HUES64 (cell line): ENCODE measurements around the gene HADH. TPM values are rescaled to one million over a fixed set of nuclear protein-coding genes. Genes with fewer than 3 reads are reported as not detected.
"Not testable (repeated sequence)": the region's sequence is repeated elsewhere in the genome, so short reads cannot be mapped to it uniquely, and the experiment has no call there.

Experiments used
- H3K27ac ChIP-seq: 2 replicates; pipeline ENCODE4 v1.7.0; 2013; ENCODE audit warnings: low read depth, low read length, inconsistent platforms
- H3K27me3 ChIP-seq: 2 replicates; pipeline ENCODE4 v1.6.1; 2013; ENCODE audit warnings: mild to moderate bottlenecking, low read length; ENCODE audit not compliant: insufficient read depth
- H3K36me3 ChIP-seq: 2 replicates; pipeline ENCODE4 v1.6.1; 2013; ENCODE audit warnings: mild to moderate bottlenecking, low read length; ENCODE audit not compliant: insufficient read depth
- H3K4me1 ChIP-seq: 2 replicates; pipeline ENCODE4 v1.6.1; 2013; ENCODE audit warnings: mild to moderate bottlenecking, low read length, moderate library complexity; ENCODE audit not compliant: insufficient read depth
- H3K4me3 ChIP-seq: 2 replicates; pipeline ENCODE4 v1.5.1; 2013; ENCODE audit warnings: mild to moderate bottlenecking, low read length, moderate library complexity
- H3K9ac ChIP-seq: 2 replicates; pipeline ENCODE4 v1.6.1; 2013; ENCODE audit warnings: mild to moderate bottlenecking, low read depth, low read length
- H3K9me3 ChIP-seq: 2 replicates; pipeline ENCODE4 v1.6.1; 2013; ENCODE audit warnings: low read depth, low read length; ENCODE audit not compliant: insufficient read depth
- WGBS: fragments of 150-250, 120-280 bp; methylation state at CpG from one replicate; pipeline ENCODE4 v1.1.7; 2013; ENCODE audit warnings: missing lambda C conversion rate; 5-methylcytosine and 5-hydroxymethylcytosine counted together
- polyA plus RNA-seq, 2 experiments: library from polyadenylated mRNA; stranded (reverse); fragments of 50-300 nt; gene quantifications; one replicate each; pipeline ENCODE4 v1.2.3, GENCODE V29; 2013

The HADH gene
- polyA plus RNA-seq (2013, experiment 1 of 2): 44.3 TPM
- 54.6 TPM for polyA plus RNA-seq (2013, experiment 2 of 2)

DNA sequence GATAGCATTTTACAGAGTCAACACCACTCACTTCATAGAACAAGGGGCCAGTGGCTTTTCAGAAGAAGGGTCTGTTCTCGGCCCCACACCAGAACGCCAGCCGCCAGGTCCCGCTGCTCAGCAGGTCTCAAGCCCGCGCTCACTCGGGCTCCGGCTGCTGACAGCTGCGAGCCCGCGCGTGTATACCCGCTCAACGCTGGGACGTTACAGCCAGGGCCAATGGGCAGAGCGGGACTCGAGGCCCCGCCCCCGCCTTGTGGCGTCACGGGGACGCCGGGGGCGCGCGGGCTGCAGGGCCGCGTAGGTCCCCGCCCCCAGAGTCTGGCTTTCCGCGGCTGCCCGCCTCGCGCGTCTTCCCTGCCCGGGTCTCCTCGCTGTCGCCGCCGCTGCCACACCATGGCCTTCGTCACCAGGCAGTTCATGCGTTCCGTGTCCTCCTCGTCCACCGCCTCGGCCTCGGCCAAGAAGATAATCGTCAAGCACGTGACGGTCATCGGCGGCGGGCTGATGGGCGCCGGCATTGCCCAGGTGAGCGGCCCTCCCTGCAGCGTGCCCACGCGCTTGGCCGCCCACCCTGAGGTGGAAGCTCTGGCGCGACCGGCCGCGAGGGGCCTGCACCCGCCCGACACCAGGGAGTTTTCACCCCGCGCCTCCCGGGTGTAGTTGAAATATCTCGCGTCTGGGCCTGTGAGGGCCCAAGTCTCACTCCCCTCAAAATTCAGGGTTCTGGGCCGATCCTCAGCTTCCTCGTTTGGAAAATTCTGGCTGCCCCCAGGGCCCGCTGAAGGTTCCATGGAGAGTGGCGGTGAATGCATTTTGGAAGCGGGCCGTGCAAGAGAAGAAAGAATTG, at the start of gene HADH:
HADH (plus strand) TSS at position 353 of the 850 bp plus-strand sequence; CDS start at position 397, 44 bp downstream.
- peak within 1 kb of the TSS; percentile 45 for H3K27ac ChIP-seq
- peaks cover 20% of the 10 kb centered on the region for H3K4me1 ChIP-seq
- under 1% methylated on average over 78 of the region's 78 CpGs for WGBS

DNA sequence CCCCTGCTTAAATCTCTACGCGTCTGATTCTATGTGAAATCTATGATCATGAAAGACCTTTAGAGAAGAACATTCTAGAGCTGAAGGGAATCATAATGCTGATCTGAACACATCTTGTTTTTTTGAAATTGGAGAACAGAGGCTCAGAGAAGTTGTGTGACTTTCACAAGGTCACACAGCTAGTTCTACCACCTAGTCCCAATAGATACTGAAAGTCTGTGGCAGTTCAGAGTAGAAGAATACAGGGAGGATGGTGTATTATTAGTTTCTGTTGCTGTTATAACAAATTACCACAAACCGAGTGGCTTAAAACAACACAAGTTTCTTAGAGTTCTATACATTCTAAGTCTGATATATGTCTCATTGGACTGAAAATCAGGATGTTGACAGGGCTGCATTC, 43.9 kb upstream of the HADH start:
- H3K27ac ChIP-seq: no peak overlapping the region
- no peaks in the 10 kb centered on the region for H3K4me1 ChIP-seq
- 94% methylated on average over 2 of the region's 3 CpGs for WGBS
- peaks cover 15% of the 10 kb centered on the region for H3K36me3 ChIP-seq
- H3K4me3 ChIP-seq: no peak overlapping the region
- no peaks in the 10 kb centered on the region for H3K9me3 ChIP-seq
- H3K9ac ChIP-seq: no peak overlapping the region
- H3K27me3 ChIP-seq: no peaks in the 10 kb centered on the region

More for the DNA sequence above, at the start of gene HADH:
- Histone ChIP-seq H3K9ac (peak within 1 kb of the TSS; percentile 82), H3K4me3 (peak within 1 kb of the TSS; percentile 83), H3K9me3 (no peaks in the 10 kb centered on the region), H3K27me3 (peaks cover 9% of the 10 kb centered on the region; the same call in 1 of the 2 replicates), H3K36me3 (no peaks in the 10 kb centered on the region)

DNA sequence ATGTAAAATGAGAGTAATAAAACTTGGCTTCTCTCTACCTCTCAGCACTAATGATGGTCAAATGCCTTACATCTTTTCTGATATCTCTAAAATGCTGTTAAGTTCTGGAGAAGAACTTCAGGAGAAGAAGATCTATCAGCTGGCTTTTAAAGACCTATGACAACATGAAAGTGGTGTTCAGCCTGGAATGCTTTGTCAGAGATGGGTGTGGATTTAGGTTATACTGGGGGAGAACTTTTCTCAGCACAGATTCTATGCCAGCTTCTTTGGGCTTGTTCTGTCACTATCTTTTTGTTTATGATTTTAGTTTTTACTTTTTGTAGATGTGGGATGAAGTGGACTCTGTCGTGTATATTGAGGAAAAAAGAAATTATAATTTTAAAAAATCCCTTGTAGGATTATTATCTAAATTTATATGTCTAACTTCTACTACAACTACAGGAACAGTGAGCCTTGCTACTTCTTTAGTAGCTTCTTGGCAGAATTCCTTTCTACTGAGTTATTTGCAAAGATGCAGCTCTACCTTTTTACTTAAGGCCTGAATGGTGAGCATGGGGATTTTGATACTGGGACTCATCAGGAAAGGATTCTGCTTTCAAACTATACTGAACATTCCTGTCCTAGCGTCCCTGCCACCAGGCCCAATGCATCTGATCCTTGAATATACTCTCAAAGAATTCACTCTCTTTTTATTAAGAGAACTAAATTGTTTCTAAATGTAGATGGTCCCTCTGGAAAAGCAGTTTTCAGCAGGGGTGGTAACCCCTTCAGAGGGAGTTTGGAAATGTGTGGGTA, 38.7 kb upstream of the HADH start:
- no CpG with 5 or more reads among the region's 2 CpGs for WGBS
- Histone ChIP-seq H3K4me3 (no peak overlapping the region), H3K36me3 (peaks cover 23% of the 10 kb centered on the region), H3K27ac (no peak overlapping the region), H3K4me1 (no peaks in the 10 kb centered on the region), H3K9ac (no peak overlapping the region), H3K9me3 (peaks cover 7% of the 10 kb centered on the region), H3K27me3 (no peaks in the 10 kb centered on the region)

DNA sequence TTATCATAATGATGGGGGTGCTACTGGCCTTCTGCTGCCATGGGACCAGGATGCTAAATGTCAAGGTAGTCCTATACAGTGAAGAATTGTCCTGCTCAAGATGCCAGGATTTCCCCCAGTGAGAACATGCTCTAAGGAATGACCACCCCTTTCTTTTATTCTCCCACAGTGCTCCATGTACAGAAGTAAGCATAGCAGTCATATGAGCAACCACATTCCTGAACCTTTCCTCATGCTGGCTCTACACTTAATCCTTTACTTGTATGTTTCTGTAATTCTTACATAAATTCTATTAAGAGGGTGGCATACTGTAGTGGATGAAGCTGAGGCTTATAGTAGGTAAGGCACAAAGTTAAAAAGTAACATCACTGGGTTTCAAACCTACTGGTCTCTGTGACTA, 38.1 kb upstream of the HADH start:
- Histone ChIP-seq H3K9ac (no peak overlapping the region), H3K27me3 (no peaks in the 10 kb centered on the region), H3K9me3 (peaks cover 13% of the 10 kb centered on the region), H3K27ac (no peak overlapping the region), H3K4me3 (no peak overlapping the region), H3K4me1 (no peaks in the 10 kb centered on the region), H3K36me3 (peaks cover 21% of the 10 kb centered on the region)

DNA sequence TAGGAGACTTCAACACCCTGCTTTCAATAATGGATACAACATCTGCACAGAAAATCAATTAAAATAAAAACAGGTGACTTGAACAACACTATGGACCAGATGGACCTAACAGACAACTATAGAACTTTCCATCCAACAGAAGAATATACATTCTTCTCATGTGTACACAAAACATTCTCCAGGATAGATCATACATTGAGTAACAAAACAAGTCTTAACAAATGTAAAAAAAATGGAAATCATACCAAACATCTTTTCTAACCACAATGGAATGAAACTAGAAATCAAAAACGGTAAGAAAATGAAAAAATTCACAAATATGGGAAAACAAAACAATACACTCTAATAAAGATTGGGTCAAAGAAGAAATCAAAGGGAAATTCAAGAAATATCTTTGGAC, 33.7 kb upstream of the HADH start:
- Histone ChIP-seq H3K9me3 (peaks cover 14% of the 10 kb centered on the region), H3K9ac (no peak overlapping the region), H3K36me3 (peaks cover 8% of the 10 kb centered on the region; the same call in 1 of the 2 replicates), H3K4me3 (no peak overlapping the region), H3K27me3 (no peaks in the 10 kb centered on the region), H3K4me1 (no peaks in the 10 kb centered on the region), H3K27ac (no peak overlapping the region)
- no CpG with 5 or more reads among the region's 1 CpG for WGBS

DNA sequence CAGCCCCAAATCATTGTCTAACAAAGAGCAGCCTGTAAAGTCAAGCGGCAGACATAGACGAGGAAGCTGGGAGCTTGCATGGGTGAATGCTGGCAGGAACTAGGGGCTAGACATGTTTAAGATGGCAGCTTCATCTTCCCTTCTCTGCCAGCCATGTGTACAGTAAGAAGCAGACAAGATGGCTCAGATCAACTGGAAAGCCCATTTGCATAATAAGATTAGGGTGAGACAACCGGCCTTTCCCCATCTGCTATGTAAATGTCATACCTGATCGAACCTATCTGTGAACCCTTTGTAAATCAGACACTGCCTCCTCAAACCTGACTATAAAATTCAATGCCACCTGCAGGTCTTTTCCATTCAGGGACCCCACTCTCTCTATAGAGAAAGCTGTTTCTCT, 22.8 kb upstream of the HADH start:
- no peak overlapping the region for H3K27ac ChIP-seq
- H3K36me3 ChIP-seq: no peaks in the 10 kb centered on the region
- H3K4me3 ChIP-seq: no peak overlapping the region
- H3K27me3 ChIP-seq: no peaks in the 10 kb centered on the region
- H3K4me1 ChIP-seq: no peaks in the 10 kb centered on the region
- WGBS: 86% methylated on average over 4 of the region's 4 CpGs
- H3K9ac ChIP-seq: no peak overlapping the region
- H3K9me3 ChIP-seq: no peaks in the 10 kb centered on the region

DNA sequence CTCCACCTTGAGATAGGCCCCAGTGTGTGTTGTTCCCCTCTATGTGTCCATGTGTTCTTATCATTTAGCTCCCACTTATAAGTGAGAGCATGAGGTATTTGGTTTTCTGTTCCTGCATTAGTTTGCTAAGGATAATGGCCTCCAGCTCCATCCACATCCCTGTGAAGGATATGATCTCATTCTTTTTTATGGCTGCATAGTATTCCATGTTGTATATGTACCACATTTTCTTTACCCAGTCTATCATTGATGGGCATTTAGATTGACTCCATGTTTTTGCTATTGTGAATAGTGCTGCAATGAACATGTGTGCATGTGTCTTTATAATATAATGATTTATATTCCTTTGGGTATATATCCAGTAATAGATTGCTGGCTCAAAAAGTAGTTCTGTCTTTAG, 22.2 kb upstream of the HADH start:
- H3K27me3 ChIP-seq, H3K4me3 ChIP-seq, H3K4me1 ChIP-seq, H3K9ac ChIP-seq, H3K36me3 ChIP-seq, H3K9me3 ChIP-seq, H3K27ac ChIP-seq: not testable (repeated sequence)

DNA sequence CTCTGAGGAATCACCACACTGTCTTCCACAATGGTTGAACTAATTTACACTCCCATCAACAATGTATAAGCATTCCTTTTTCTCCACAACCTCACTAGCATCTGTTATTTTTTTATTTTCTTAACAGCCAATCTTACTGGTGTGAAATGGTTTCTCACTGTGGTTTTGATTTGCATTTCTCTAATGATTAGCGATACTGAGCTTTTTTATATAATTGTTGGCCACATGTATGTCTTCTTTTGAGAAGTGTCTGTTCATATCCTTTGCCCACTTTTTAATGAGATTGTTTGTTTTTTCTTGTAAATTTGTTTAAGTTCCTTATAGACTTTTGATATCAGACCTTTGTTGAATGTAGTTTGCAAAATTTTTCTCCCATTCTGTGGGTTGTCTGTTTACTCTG, 21.8 kb upstream of the HADH start:
- not testable (repeated sequence) for H3K4me1 ChIP-seq, H3K27ac ChIP-seq, H3K4me3 ChIP-seq, H3K9ac ChIP-seq, H3K36me3 ChIP-seq, H3K9me3 ChIP-seq, H3K27me3 ChIP-seq
- WGBS: 92% methylated on average over 1 of the region's 1 CpG

DNA sequence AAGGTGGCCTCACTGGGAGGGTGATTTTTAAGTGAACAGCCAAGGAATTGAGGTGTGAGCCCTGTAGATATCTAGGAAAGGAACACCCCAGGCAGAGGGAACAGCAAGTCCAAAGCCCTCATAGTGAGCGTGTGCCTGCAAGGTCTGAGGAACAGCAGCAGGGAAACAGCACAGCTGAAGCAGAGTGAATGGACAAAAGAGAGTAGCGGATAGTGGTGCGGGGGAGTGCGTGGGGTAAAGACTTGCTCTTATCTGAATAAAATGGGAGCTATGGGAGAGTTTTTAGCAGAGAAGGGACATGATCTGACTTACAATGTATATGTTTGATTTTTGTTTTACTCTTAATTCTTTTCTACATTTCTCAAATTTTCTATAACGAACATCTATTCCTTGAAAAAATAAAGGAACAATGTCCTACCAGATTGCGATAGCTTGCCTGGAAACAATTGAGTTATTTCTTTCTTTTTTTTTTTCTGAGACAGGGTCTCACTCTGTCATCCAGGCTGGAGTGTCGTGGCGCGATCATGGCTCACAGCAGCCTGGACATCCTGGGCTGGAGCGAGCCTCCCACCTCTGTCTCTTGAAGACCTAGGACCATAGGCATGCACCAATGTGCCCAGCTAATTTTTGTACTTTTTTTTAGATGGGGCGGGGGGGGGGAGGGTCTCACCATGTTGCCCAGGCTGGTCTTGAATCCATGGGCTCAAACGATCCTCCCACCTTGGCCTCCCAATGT, 19.5 kb upstream of the HADH start:
- Histone ChIP-seq H3K27ac (no peak overlapping the region), H3K4me3 (no peak overlapping the region), H3K9me3 (no peaks in the 10 kb centered on the region), H3K36me3 (no peaks in the 10 kb centered on the region), H3K27me3 (no peaks in the 10 kb centered on the region), H3K4me1 (no peaks in the 10 kb centered on the region), H3K9ac (no peak overlapping the region)
- WGBS: 92% methylated on average over 12 of the region's 12 CpGs

DNA sequence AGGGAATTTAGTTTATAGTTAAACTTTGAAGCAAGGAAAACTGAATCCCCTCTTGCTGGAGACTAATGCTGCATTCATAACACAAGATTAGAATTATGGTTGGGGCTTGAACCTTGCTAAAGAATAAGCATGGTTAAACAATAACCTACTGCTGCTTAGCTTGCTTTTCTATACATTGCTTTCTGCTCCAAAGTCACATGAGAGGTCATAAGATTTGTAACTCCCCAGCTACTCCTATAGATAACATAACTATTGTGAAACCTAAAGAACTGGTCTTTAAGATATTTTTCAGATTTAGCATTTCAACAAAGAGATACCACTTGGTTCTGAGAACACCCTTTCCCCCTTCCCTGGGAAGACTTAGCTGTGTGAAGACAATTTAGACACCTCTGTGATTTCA, 17.1 kb upstream of the HADH start:
- no peak overlapping the region for H3K9ac ChIP-seq
- H3K9me3 ChIP-seq: no peaks in the 10 kb centered on the region
- H3K27ac ChIP-seq: no peak overlapping the region
- no peaks in the 10 kb centered on the region for H3K27me3 ChIP-seq
- H3K4me1 ChIP-seq: no peaks in the 10 kb centered on the region
- no peaks in the 10 kb centered on the region for H3K36me3 ChIP-seq
- H3K4me3 ChIP-seq: no peak overlapping the region

DNA sequence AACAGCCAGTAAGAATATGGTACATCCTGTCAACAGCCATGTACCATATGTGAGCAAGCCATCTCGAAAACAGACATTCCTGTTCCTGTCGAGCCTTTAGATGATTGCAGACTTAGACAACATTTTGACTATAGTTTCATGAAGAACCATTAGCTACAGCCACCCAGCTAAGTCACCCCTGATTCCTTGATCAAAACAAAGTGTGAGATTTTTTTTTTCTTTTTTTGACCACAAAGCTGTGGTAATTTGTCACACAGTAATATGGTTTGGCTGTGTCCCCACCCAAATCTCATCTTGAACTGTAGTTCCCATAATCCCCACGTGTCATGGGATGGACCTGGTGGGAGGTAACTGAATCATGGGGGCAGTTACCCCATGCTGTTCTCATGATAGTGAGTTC, 15.2 kb upstream of the HADH start:
- Histone ChIP-seq H3K4me1 (no peaks in the 10 kb centered on the region), H3K27ac (no peak overlapping the region), H3K27me3 (no peaks in the 10 kb centered on the region), H3K4me3 (no peak overlapping the region), H3K9ac (no peak overlapping the region), H3K36me3 (no peaks in the 10 kb centered on the region), H3K9me3 (no peaks in the 10 kb centered on the region)
- 93% methylated on average over 2 of the region's 3 CpGs for WGBS
